ENCODE data around the gene CAPN10. TPM values are rescaled to one million over a fixed set of nuclear protein-coding genes. Genes with fewer than 3 reads are reported as not detected.

The CAPN10 gene
- polyA plus RNA-seq, 1 donor (not counting 4 experiments of a cell fraction or from before 2014, with no cell fraction given): 7.1 TPM

DNA sequence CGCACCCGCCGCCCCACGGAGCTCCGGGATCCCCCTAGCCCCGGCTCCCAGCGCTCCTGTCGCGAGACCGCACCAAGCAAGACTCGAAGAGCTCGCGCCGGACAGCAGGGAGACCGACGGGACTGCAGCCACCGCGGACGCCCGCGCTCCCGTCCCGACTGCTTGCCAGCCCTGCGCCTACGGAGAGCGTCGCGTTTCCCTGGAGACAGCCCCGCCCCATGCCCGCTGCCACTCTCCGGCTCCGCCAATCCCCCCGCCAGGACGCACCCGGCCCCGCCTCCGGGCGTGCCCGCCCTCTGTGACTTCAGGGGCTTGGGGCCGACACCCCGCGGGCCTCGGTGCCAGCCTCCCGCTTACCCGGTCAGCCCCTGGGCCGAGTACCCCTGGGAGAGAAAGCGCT is 28.7 kb upstream of the CAPN10 start, which contains the start of gene ANKMY1:
TSS of gene ANKMY1 (minus strand) at position 181 of the 400 bp plus-strand sequence. CDS start 653 bp downstream, outside the sequence.
- Histone ChIP-seq H3K27ac (ENCODE audit: control insufficient read depth, insufficient read depth, low read length) (no peak within 1 kb of the TSS), H3K9me3 (ENCODE audit: control insufficient read depth, low read depth, low read length) (no peaks in the 10 kb centered on the region), H3K36me3 (ENCODE audit: control insufficient read depth in 2 of 2, extremely low read depth in 1 of 2, insufficient read depth in 2 of 2, low read length in 2 of 2) (peaks cover 1 to 4% of the 10 kb centered on the region in 2 experiments), H3K79me2 (ENCODE audit: control insufficient read depth, insufficient read depth, low read length) (no peaks in the 10 kb centered on the region), H3K9me1 (ENCODE audit: control insufficient read depth, extremely low read depth, insufficient read depth, low read length) (peaks cover 2% of the 10 kb centered on the region), H3K4me3 (ENCODE audit: control insufficient read depth in 2 of 3, extremely low read depth in 1 of 3, insufficient read depth in 2 of 3, low read depth in 1 of 3, low read length in 3 of 3) (peak within 1 kb of the TSS; percentile 38 to 54 (median 51)), H3K27me3 (ENCODE audit: control insufficient read depth, extremely low read depth, insufficient read depth, low read length) (no peaks in the 10 kb centered on the region), H3K4me2 (ENCODE audit: control insufficient read depth, extremely low read depth, insufficient read depth, low read depth, low read length) (peak within 1 kb of the TSS; percentile 97), H2AFZ (ENCODE audit: control insufficient read depth, low read length) (peak within 1 kb of the TSS; percentile 33), H4K20me1 (ENCODE audit: control insufficient read depth, extremely low read depth, insufficient read depth, low read length) (no peaks in the 10 kb centered on the region), H3K9ac (ENCODE audit: control insufficient read depth, extremely low read depth, insufficient read depth, low read length) (peak within 1 kb of the TSS; percentile 28), H3K4me1 (ENCODE audit: control insufficient read depth, extremely low read depth, insufficient read depth, low read length) (peaks cover 32% of the 10 kb centered on the region)
- dilution Hi-C loops (cut with MboI; ENCODE audit: extremely low pct_ligation_motif_present, low sequenced_read_pairs): no loop called here
- no peak for FAIRE-seq
- TF ChIP-seq EZH2 (IDR thresholded peaks at IDR 0.05; ENCODE audit: low read length): no peak
- TF ChIP-seq, protein P1, sequence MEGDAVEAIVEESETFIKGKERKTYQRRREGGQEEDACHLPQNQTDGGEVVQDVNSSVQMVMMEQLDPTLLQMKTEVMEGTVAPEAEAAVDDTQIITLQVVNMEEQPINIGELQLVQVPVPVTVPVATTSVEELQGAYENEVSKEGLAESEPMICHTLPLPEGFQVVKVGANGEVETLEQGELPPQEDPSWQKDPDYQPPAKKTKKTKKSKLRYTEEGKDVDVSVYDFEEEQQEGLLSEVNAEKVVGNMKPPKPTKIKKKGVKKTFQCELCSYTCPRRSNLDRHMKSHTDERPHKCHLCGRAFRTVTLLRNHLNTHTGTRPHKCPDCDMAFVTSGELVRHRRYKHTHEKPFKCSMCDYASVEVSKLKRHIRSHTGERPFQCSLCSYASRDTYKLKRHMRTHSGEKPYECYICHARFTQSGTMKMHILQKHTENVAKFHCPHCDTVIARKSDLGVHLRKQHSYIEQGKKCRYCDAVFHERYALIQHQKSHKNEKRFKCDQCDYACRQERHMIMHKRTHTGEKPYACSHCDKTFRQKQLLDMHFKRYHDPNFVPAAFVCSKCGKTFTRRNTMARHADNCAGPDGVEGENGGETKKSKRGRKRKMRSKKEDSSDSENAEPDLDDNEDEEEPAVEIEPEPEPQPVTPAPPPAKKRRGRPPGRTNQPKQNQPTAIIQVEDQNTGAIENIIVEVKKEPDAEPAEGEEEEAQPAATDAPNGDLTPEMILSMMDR (optimal IDR thresholded peaks at IDR 0.05 in 1 of 3, IDR thresholded peaks at IDR 0.05 in 1 of 3, conservative IDR thresholded peaks at IDR 0.05 in 1 of 3; ENCODE audit: extremely low read depth in 1 of 3, insufficient read depth in 2 of 3, low read length in 3 of 3): no peak
- no peak for DNase-seq (ENCODE audit: low read depth, low spot score)

DNA sequence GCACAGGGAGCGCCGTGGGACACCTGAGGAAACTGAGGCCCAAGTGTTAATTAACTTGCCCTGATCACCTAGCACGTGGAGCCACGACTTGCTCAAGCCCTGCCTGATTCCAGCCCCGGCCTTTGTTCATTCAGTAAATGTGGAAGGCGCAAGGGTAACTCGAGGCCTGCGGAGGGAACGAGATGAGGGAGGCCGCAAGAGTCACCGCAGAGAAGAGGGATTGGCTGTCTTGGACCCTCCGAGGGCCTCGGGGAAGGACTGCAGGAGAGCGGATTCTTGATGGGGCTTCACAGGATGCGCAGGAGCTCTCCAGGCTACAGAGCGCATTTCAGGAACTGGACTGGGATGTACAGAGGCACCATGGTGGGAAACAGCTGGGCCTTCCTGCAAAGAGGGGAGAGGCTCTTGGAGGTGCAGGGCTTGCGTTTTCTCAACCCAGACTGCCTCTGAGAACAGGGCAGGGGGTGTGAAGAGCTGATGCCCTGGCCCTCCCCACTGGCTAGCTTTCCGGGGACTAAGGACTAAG is 28.2 kb upstream of the CAPN10 start:
- no peak overlapping the region for H2AFZ ChIP-seq (ENCODE audit: control insufficient read depth, low read length)
- peak overlapping the region; percentile 71 for H3K4me2 ChIP-seq (ENCODE audit: control insufficient read depth, extremely low read depth, insufficient read depth, low read depth, low read length)
- H3K9ac ChIP-seq (ENCODE audit: control insufficient read depth, extremely low read depth, insufficient read depth, low read length): no peak overlapping the region
- FAIRE-seq (no peak), DNase-seq (ENCODE audit: low read depth, low spot score) (no peak)
- H3K4me1 ChIP-seq (ENCODE audit: control insufficient read depth, extremely low read depth, insufficient read depth, low read length): peaks cover 32% of the 10 kb centered on the region
- no peak for TF ChIP-seq EZH2 (IDR thresholded peaks at IDR 0.05; ENCODE audit: low read length)
- TF ChIP-seq, protein P1 (optimal IDR thresholded peaks at IDR 0.05 in 1 of 3, IDR thresholded peaks at IDR 0.05 in 1 of 3, conservative IDR thresholded peaks at IDR 0.05 in 1 of 3; ENCODE audit: extremely low read depth in 1 of 3, insufficient read depth in 2 of 3, low read length in 3 of 3): no peak
- no peaks in the 10 kb centered on the region for H3K27me3 ChIP-seq (ENCODE audit: control insufficient read depth, extremely low read depth, insufficient read depth, low read length)
- peaks cover 0 to 1% of the 10 kb centered on the region in 2 experiments for H3K36me3 ChIP-seq (ENCODE audit: control insufficient read depth in 2 of 2, extremely low read depth in 1 of 2, insufficient read depth in 2 of 2, low read length in 2 of 2)
- no peak overlapping the region for H3K27ac ChIP-seq (ENCODE audit: control insufficient read depth, insufficient read depth, low read length)
- dilution Hi-C loops (cut with MboI; ENCODE audit: extremely low pct_ligation_motif_present, low sequenced_read_pairs): no loop called here
- no peaks in the 10 kb centered on the region for H3K79me2 ChIP-seq (ENCODE audit: control insufficient read depth, insufficient read depth, low read length)
- H4K20me1 ChIP-seq (ENCODE audit: control insufficient read depth, extremely low read depth, insufficient read depth, low read length): no peaks in the 10 kb centered on the region
- H3K9me1 ChIP-seq (ENCODE audit: control insufficient read depth, extremely low read depth, insufficient read depth, low read length): peaks cover 2% of the 10 kb centered on the region
- no peaks in the 10 kb centered on the region for H3K9me3 ChIP-seq (ENCODE audit: control insufficient read depth, low read depth, low read length)
- peak overlapping the region in 1 of 3 experiments; percentile 54 for H3K4me3 ChIP-seq (ENCODE audit: control insufficient read depth in 2 of 3, extremely low read depth in 1 of 3, insufficient read depth in 2 of 3, low read depth in 1 of 3, low read length in 3 of 3)

All from keratinocyte (primary cell).